ENCODE data around the gene DHX40. TPM values are rescaled to one million over a fixed set of nuclear protein-coding genes. Genes with fewer than 3 reads are reported as not detected.

Gene DHX40
- total RNA-seq, 4 donors from 2014 or later = 47.8 to 65.4 (median 59.7) TPM

GRCh38 chr17:59533694-59534093, 31.7 kb upstream of the DHX40 start:
- intact Hi-C loops (cut with DNase I) = no loop called here
- no peak for DNase-seq
- Histone ChIP-seq H3K27ac (peak overlapping the region; percentile 56 to 74 (median 69)), H3K9me3 (no peaks in the 10 kb centered on the region), H3K36me3 (no peaks in the 10 kb centered on the region), H3K27me3 (no peaks in the 10 kb centered on the region), H3K4me3 (replicated peaks in 1 of 3) (no peak overlapping the region), H3K4me1 (peaks cover 45 to 56% of the 10 kb centered on the region in 2 donors)
- TF ChIP-seq POLR2A (IDR thresholded peaks at IDR 0.05) (no peak), CTCF (IDR thresholded peaks at IDR 0.05) (no peak)
- 80 to 86% methylated on average over 5 of the region's 5 CpGs for WGBS, 2 donors

GRCh38 chr17:59534583-59534982, 30.8 kb upstream of the DHX40 start:
- Histone ChIP-seq H3K27ac (no peak overlapping the region), H3K9me3 (no peaks in the 10 kb centered on the region), H3K4me3 (replicated peaks in 1 of 3) (no peak overlapping the region), H3K4me1 (peaks cover 37 to 48% of the 10 kb centered on the region in 2 donors), H3K27me3 (no peaks in the 10 kb centered on the region), H3K36me3 (no peaks in the 10 kb centered on the region)
- WGBS, 2 donors = 24 to 37% methylated on average over 1 of the region's 1 CpG
- DNase-seq = no peak
- TF ChIP-seq CTCF (IDR thresholded peaks at IDR 0.05) = peak in 3 of 6 experiments; percentile 28 to 43 (median 42)
- TF ChIP-seq POLR2A (IDR thresholded peaks at IDR 0.05) = no peak
- intact Hi-C loops (cut with DNase I) = no loop called here

GRCh38 chr17:59538195-59538909, 27.1 kb upstream of the DHX40 start:
- H3K9me3 ChIP-seq = no peaks in the 10 kb centered on the region

GRCh38 chr17:59542960-59543635, 22.3 kb upstream of the DHX40 start:
- Histone ChIP-seq H3K36me3 (no peaks in the 10 kb centered on the region), H3K4me3 (replicated peaks in 1 of 3) (no peak overlapping the region), H3K9me3 (no peaks in the 10 kb centered on the region), H3K27me3 (no peaks in the 10 kb centered on the region), H3K4me1 (no peaks in the 10 kb centered on the region), H3K27ac (no peak overlapping the region)
- no peak for DNase-seq
- TF ChIP-seq POLR2A (IDR thresholded peaks at IDR 0.05) (no peak), CTCF (IDR thresholded peaks at IDR 0.05) (no peak)
- intact Hi-C loops (cut with DNase I) = no loop called here
- WGBS, 2 donors = 84 to 86% methylated on average over 8 of the region's 8 CpGs

More at GRCh38 chr17:59538195-59538909, 27.1 kb upstream of the DHX40 start:
- intact Hi-C loops (cut with DNase I) = no loop called here
- Histone ChIP-seq H3K27ac (no peak overlapping the region), H3K27me3 (no peaks in the 10 kb centered on the region), H3K4me3 (replicated peaks in 1 of 3) (no peak overlapping the region), H3K36me3 (no peaks in the 10 kb centered on the region), H3K4me1 (peaks cover 5 to 13% of the 10 kb centered on the region in 2 donors)
- no peak for TF ChIP-seq POLR2A (IDR thresholded peaks at IDR 0.05)
- TF ChIP-seq CTCF (IDR thresholded peaks at IDR 0.05) = no peak
- no peak for DNase-seq

- Histone ChIP-seq H3K27ac (no peak overlapping the region), H3K9me3 (no peaks in the 10 kb centered on the region), H3K27me3 (no peaks in the 10 kb centered on the region), H3K36me3 (no peaks in the 10 kb centered on the region), H3K4me3 (replicated peaks in 1 of 3) (no peak overlapping the region), H3K4me1 (no peaks in the 10 kb centered on the region)
- TF ChIP-seq POLR2A (IDR thresholded peaks at IDR 0.05) (no peak), CTCF (IDR thresholded peaks at IDR 0.05) (no peak)
- WGBS, 2 donors = 95 to 97% methylated on average over 1 of the region's 1 CpG
- DNase-seq = no peak
- intact Hi-C loops (cut with DNase I) = no loop called here
These were observed 19.5 kb upstream of the DHX40 start for GRCh38 chr17:59545942-59546341.
